CD4-positive, alpha-beta T cell treated with Interleukin-4 for 1 hour (primary cell): ENCODE data around the gene ZFAND2B.
A peak's percentile ranks its signal among the peaks of the same experiment; 100 is the strongest.

Experiments used
- DNase-seq, 2 donors: peaks; one replicate each; pipeline ENCODE4 v3.0.0-alpha.2; 2020 to 2022

Gene ZFAND2B, protein sequence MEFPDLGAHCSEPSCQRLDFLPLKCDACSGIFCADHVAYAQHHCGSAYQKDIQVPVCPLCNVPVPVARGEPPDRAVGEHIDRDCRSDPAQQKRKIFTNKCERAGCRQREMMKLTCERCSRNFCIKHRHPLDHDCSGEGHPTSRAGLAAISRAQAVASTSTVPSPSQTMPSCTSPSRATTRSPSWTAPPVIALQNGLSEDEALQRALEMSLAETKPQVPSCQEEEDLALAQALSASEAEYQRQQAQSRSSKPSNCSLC

DNA sequence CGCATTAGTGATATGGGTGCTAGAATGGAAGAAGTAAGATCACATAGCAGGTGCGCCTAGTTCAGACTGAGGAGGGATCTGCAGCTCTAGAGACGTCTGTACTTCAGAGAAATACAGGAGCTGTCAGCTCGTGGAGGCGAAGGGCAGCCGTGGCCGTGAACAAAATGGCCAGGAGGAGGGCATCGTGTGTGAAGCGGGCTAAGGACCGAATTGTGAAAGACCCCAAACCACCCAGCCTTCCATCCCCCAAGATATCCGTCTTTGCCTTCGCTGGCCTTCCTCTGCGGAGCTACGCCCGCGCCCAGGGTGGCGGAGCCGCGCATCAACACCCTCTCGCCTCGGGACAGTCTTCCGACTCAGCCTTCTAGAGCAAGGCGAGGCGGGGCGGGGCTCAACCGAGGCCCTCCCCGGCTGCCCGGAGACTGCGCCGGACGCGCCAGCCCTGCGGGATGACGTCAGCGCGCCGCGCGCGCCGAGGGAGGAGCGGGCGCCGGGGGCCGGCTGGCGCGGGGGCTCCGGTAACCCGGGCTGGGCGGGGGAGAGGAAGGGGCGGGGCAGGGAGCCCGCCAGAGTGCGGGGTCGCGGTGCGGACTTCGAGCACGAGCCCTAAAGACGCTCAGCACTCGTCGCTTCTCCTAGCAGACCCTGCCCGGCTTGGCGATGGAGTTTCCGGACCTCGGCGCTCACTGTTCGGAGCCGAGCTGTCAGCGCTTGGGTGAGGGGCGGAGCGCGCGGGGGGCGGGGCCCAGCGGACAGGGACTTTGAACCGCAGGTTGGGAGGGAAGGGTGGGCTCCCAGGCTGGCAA lies at the start of gene ZFAND2B:
Gene ZFAND2B, plus strand, starts transcription at position 455 of the 806 bp plus-strand sequence. Its CDS starts 206 bp downstream, at position 661.
- DNase-seq: peak; percentile 94 to 95

DNA sequence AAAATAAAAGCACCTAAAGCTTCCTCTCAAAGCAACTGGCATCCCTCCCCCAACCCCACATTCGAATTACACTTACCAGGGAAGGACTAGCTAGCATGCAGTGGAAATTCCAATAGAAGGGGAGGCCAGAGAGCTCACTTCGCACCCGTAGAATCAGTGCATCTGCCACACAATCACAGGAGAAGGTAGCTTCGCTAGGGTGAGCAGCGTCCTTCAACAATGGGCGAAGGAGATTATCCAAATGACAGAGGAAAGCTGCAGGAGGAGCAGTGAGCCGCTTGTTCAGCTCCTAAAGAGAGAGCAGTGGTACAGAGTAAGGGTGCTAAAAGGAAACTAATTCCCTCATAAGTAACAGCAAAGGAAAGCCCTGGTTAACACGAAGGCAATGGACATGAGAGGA lies 49.2 kb upstream of the ZFAND2B start:
- DNase-seq: no peak

DNA sequence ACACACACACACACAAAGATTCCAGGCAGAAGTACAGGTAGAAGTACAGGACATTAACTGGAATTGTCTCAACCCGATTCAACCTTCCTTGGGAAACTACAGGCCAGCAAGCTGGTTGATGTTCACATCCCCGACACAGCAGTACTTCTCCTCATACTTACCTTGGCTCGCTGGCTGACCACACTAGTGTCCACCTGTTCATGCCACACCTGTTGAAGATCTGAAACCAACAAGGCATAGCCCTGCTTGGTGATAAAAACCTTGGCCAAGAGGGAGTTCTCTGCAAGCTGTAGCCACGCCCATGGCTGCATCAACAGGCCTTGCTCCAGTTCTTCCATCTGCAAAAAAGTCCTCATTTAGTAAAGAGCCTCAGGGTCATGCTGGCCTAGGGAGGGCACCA lies 48.6 kb upstream of the ZFAND2B start:
- DNase-seq: no peak

DNA sequence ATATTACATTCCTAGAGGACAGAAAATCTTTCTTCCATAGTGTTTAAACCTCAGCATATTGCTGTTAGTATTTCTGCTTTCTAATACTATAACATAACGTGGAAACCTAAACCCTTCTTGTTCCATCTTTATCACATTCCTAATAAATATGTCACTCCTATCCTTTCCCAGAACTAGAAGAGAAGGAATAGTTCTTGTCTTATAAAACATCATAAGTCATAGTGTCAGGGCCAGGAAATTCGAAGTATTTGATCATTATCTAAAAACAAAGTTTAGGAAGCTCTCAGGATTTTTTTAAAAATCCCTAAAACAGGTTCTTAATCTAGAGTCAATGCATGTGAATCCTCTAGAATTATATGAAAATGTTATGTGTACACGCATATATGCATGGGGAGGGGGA lies 48.0 kb upstream of the ZFAND2B start:
- no peak for DNase-seq

DNA sequence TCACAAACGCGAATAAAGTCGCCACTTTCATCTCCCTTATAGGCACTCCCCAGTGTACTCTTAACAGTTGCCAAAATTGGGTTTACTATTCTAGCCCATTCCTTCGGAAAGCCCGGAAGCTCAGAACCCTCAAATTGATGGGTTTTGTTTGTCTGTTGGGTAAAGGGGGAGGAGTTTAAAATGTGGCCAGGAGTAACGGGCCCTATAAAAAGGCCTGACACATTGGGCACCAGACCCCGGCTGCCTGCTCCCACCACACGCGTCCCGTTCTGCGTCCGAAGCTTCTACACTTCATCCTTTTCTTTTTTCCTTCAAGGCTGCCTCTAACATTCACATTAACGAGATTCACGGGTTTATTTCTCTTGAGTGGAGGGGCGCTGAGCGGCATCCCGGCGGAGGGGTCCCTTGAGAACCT lies 46.8 kb upstream of the ZFAND2B start:
- no peak for DNase-seq

DNA sequence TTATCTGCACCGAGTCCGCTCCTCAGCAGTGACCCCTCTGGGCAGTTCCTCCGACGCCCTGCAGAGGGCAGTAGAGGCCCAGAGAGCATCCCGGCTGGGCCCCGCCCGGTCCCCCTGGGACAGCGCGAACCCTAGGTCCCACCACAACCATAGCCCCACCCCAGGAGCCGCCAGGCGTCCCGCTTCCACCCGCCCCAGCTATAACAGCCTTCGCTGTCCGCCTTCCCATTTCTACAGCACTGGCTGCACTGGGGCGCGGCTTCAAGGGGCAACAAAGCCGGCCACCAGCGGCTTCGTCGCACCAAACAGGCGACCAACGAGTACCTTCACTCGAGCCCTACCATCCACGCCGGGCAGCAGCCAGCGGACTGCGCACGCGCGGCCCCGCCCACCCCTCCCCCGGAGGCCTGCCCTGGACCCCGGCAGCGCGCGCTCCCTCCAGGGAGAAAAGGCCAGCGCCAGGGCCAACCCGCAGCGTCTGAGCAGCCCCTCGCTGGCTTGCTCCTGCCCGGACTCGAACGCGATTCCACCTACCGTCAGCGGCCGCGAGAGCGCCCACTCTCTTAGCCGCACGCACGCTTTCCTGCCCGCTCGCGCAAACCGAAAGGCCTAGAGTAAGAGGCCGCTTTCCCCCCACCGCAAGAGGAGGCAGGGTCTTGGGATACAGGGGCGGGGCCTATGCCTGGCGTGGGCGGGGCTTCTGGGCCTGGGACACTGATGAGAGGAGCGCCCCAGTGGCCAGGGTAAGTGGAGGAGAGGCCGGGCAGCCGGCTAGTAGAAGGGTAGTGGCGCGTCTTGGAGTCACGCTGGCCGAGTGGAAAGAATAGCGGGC lies 46.2 kb upstream of the ZFAND2B start, which contains the start of gene NHEJ1:
Gene NHEJ1, minus strand, starts transcription at position 630 of the 832 bp plus-strand sequence. CDS start 2,453 bp downstream, outside the sequence.
- DNase-seq: peak; percentile 93 to 94

DNA sequence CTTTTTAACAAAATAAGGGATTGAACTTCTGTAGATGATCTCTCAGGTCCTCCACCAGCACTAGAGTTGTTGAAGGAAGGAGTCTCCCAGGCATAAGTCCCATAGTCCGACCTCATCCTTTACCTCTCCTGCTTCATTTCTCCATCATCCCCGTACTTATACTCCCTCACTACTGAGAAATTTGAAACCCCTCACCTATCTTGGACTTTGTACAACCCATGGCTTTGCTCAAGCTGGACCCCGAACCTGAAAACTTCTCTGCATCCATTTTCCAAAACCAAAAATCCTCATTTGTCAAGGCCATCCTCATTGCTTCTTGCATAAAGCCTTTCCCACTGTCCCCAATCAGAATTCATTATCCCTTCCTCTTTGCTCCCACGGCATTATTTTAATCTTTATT lies 45.5 kb upstream of the ZFAND2B start:
- no peak for DNase-seq

DNA sequence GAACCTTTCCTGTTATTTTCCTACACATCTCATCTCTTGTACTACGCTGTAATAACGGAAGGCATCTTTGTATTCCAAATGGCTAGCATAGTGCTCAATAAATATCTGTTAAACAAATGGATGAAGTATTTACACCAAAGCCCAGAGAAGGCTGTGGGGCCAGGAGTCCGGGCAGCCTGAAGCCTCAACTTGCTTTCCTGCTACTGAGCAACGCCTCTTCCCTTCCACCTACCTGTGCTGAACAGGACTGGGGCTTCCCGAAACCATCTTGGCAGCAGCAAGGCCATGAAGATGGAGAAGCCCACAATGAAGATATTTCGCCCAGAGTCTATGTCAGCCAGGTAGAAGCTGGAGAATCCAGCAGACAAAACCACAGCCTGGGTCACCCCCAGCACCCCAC lies 43.4 kb upstream of the ZFAND2B start:
- no peak for DNase-seq

DNA sequence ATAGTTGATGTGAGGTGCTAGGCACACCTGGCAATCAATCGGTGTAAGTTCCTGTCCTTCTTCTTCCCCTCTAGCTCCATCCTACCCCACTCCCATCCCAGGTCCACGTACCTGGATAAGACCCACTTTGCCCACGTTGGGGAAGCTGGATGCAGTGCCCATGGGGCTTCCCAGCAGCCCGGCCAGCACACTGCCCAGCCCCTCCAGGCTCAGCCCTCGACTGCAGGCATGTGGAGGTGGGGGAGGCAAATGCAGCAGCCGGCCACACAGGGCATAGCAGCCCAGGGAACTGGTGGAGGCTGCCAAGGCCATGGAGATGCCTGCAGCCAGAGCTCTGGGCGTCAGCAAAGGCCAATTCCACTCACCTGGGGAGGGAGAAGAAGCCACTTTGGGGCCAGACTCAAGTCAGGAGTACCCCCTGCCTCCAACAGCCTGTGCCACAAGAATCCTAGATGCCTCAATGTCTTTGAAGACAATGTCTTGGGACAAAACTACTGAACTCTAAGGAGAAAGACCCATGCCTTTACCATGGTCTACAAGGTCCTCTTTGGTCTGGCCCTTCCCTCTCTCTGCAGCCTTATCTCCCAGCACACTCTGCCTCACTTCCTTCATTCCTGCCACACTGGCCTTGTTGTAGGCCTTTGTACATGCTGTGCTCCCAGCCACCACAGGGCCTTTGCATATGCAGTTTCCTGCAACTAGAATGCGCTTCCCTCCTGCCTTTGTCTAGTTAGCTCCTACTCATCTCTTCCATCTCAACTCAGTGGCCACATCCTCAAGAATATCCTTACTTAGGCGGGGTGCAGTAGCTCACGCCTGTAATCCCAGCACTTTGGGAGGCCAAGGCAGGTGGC lies 41.3 kb upstream of the ZFAND2B start:
- no peak for DNase-seq

DNA sequence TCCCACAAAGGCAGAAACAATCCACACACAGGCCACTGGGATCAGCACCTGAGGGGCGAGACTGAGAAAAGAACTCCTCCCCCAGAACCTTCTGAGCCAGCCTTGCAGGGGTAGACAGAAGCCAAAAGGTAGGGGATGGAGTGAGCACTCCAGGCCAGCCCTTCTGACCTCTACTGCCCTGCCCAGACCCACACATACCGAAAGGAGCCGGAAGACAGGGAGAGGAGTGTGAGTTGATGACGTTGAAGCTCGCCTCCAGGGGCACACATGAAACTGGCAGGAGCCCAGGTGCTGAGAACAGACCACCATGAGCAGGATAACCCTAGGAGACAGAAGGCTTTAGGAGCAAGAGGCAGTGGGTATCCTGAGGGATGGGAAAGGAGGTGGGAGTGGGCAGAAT lies 38.6 kb upstream of the ZFAND2B start:
- no peak for DNase-seq

DNA sequence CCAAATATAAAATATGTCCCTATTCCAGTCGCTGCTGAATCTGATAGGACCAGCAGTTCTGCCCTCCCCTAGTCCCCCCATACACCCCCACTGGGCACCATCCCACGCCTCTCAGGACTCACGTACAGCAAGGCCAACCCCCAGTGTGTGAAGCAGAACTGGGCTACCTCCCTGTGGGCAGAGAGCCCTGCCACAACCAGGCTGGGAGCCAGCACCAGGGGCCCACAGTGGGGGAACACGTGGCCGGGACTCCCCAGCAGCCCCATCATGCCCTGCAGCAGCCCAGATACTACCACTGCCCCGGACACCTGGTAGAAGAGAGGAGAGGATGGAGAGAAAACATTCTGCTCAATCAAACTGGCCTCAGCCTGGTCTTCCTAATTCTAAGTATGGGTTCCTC lies 38.1 kb upstream of the ZFAND2B start:
- no peak for DNase-seq

DNA sequence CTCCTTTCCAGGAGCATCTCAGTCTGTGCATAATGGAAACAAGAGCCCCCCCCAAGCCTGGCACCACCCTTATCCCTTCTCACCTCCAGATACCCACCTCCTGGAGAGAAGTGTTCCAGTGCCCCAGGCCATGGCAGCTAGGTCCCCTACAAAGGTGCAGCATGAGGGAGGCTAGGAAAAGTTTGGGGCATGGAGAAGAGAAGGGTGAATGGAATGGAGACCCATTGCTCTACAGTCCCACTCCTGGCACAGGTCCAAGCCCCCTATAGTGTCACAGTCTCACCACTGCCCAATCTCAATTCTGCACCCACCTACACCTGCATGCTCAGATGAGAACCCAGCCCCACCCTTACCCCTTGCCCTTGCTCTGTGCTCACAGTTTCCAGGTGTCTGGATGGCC lies 37.6 kb upstream of the ZFAND2B start:
- DNase-seq: no peak

DNA sequence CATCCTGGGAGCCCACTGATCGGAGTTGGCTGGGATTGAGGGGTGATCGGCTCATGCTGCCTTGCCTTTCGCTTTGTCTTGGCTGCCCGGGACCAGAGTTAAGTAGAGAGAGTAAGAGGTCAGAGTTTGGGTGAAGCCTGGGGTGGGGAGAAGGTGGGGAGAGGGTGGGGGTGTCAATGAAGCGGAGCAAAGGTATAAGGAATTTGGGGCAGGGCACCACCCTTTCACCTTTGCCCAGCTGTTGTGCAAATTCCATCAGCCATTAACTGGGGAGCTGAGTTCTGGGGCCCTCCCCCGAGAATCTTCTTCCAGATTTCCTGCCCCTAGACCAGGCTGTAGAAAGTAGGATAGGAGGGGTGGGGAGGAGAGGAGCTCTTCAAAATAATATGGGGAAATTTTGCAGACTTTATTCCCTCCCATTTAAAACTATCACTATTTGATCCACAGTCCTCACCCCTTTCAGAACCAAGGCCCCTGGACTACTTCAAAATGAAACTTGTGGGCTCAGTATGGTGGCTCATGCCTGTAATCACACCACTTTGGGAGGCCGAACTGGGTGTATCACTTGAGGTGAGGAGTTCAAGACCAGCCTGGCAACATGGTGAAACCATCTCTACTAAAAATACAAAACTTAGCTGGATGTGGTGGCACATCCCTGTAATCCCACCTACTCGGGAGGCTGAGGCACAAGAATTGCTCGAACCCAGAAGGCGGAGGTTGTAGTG lies 36.5 kb upstream of the ZFAND2B start, which contains the start of gene SLC23A3:
Gene SLC23A3, minus strand, starts transcription at position 100 of the 725 bp plus-strand sequence. Its CDS starts 45 bp downstream, at position 55.
- no peak for DNase-seq

DNA sequence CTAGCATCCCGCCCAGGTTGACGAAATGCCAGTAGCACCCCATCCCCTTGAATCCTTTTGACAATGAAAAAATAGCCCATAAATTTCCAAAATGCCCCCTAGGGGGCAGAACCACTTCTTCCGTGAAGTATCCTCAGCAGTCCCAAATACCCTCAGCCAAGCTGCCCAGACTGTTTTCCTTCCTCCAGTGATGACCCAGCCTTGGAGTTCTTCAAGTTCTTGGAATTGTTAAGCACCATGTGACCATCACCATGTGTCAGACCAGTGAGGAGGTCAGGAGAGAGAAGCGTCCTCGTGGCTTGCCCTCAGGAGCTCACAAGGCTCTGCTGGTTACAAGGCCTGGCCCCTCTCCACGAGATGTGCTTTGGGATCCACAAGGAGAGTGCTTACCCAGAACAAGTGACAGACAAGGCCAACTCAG lies 35.3 kb upstream of the ZFAND2B start:
- DNase-seq: peak; percentile 34 to 64

DNA sequence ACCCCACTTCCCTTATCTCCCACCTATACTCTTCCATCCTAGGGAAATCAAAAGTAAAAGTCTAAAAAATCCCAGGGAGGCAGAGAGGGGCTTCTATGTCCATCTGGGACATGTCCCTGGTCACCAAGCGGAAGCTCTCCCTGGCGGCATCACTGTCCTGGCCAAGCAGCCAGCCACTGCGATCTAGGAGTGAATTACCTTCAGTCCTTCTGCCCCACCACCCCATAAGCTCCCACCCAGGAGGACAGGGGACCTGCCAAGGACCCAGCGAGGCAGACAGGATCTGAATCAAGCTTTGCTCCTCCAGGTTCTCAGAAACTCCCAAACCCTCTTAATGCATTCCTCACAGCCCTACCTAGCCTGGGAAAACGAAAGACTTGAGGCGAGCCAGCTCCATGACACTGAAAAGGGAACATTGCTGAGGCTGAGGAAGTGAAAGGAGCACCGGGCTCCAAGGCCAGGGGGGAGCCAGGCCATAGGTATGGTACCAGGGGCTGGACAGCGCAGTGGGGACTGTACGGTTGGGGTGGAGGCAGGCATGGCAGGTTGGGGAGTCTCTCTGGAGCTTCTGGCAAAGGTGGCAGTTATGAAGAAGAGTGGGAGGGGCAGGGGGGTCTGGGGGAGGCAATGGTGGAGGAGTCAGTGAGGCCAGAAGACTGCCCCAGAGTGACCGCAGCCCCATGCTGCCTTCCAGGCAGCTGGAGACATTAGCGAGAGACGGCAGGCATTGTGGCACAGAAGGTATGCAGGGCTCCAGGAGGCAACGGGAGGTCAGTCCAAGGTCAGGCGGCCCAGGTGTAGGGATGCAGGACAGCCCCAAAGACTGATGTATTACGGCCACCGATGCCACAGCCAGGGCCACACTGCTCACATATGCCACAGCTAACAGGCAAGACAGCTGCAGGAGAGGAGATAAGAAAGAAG lies 34.1 kb upstream of the ZFAND2B start:
- no peak for DNase-seq

DNA sequence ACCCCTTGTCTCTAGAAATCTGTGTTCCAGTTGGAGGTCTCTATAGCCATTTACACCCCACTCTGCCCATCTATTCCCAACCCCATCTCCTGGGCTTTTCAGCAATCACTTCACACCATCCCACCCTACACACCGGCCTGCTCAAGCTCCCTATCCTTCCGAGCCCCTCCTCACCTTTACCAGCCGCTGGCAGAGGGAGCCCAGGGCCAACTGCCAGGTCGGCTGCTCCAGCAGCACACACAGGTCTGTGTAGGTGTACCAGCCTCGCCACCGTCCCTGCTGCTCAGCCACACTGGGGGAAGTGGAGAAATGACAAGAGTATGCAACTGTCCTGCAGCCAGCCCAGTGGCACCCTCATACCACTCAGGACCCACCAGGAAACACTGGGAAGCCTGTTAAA lies 33.4 kb upstream of the ZFAND2B start:
- DNase-seq: no peak

DNA sequence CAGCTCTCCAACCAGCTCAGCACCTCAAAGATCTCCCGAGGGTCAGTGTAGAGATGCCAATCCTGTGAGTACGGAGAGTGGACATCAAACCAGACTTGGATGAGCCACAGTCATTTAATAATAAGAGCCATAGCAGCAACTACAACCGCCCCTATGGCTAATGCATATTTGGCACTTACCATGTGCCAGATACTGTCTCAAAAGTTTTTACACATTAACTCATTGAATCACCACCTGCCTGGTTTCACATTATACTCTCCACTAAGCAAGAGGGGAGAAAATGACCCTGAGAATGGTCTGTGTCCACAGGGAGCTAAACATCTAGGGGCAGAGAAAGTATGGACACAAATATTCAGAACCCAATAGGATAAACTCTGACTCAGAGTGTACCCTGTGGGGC lies 32.4 kb upstream of the ZFAND2B start:
- no peak for DNase-seq

DNA sequence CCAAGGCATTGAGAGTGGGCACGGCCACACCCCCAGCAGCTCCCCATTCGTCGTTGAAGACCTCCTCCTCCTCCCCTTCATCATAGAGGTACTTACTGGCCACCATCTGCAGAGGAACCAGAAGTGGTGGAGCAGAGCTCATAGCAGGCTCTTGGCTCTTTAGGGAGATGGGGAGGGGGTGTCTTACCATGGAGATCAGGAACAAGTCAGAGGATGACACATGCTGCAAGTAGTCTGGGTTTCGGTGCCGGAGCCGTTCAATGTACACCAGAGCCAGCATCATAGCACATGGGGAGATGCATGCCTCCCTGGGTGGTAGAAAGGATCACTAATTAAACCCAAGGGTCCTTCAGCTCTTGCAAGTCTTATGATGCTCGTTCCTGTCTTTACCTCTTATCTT lies 31.8 kb upstream of the ZFAND2B start:
- no peak for DNase-seq

DNA sequence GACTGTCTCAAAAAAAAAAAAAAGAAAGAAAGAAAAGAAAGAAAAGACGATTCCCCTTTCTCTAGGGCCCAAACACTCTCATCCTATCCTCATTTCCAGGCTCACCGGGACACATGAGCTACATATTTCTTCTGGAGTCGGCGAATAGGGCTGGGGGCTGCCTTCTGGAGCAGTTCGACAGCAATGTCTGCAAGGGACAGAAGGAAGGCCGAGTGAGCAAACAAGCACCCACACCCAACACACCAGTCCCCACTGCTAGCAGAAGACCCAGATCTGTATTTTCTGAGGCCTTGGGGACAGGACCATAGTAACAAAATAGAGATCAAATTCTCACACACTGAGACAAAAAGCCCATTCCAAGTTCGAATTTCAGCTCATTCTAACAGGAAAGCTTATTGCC lies 31.1 kb upstream of the ZFAND2B start:
- DNase-seq: no peak
